HCT116 (cell line): ENCODE results near the gene GPR34. TPM values are rescaled to one million over a fixed set of nuclear protein-coding genes. Genes with fewer than 3 reads are reported as not detected.
A peak's percentile ranks its signal among the peaks of the same experiment; 100 is the strongest.

Source experiments
- ATAC-seq: fragments of 200-7000 bp; cut with Tn5 transposase; 2 replicates; pipeline ENCODE4 v1.9.1; 2020; ENCODE audit warnings: mild to moderate bottlenecking, moderate library complexity
- Bru-seq: library from RNA; stranded (reverse); fragments of 400-500 nt; gene quantifications from one replicate; lab custom pipeline; 2021; lab: Mats Ljungman, UMichigan
- BruChase-seq, 2 experiments: library from RNA; stranded (reverse); fragments of 400-500 nt; gene quantifications; one replicate each; lab custom pipeline; 2021; lab: Mats Ljungman, UMichigan
- BruUV-seq: library from RNA; stranded (reverse); fragments of 400-500 nt; replicated peaks from 2 replicates; lab custom pipeline; 2021; lab: Mats Ljungman, UMichigan
- CTCF ChIA-PET: fragments of 300-600 bp; sonication (Branson Sonifier 250); formaldehyde crosslinking; loops from one replicate; lab custom pipeline; 2021; ENCODE audit warnings: antibody characterized with exemption; lab: Charles Lee
- POLR2A ChIA-PET: fragments of 300-600, 350-600 bp; sonication (Branson Sonifier 250); formaldehyde crosslinking; loops from one replicate; lab custom pipeline; 2021; ENCODE audit warnings: antibody characterized with exemption; lab: Charles Lee
- RAD21 ChIA-PET, 2 experiments: fragments of 300-600 bp; sonication (Branson Sonifier 250); formaldehyde crosslinking; loops; one replicate each; lab custom pipeline; 2023; ENCODE audit warnings: low total read pairs in 2 of 2; ENCODE audit not compliant: uncharacterized antibody in 2 of 2, unreplicated experiment in 2 of 2, low non-redundant PET in 1 of 2; lab: Charles Lee
- DNase-seq: peaks from one replicate; pipeline ENCODE4 v3.0.0-alpha.2; 2010; ENCODE audit warnings: low read depth, low spot score
- H2AFZ ChIP-seq: fragments of 200-600 bp; shearing (Covaris generic), sonication (generic); 2 replicates; pipeline ENCODE4 v1.6.1; 2017; ENCODE audit warnings: low read depth, mixed run types, mixed read lengths, antibody characterized with exemption, low read length; ENCODE audit not compliant: poor library complexity, severe bottlenecking
- H3K27ac ChIP-seq: 2 replicates; pipeline ENCODE4 v1.5.1; 2012; ENCODE audit warnings: low read depth, low read length
- H3K27me3 ChIP-seq: fragments of 200-600 bp; sonication (generic); 2 replicates; pipeline ENCODE4 v1.6.1; 2016; ENCODE audit warnings: mixed run types, low read length, mixed read lengths; ENCODE audit not compliant: insufficient read depth
- H3K36me3 ChIP-seq, 2 experiments: fragments of 200-500 bp in 1 of 2; fragments of 200-600 bp in 1 of 2; sonication (Bioruptor generic) in 1 of 2; sonication (generic) in 1 of 2; 2 replicates each; pipeline versions ENCODE4 v1.5.1 to v1.6.1; 2014 to 2016; ENCODE audit warnings: low read length in 2 of 2, inconsistent platforms in 1 of 2, mixed read lengths in 1 of 2, mixed run types in 1 of 2; ENCODE audit not compliant: insufficient read depth in 2 of 2, control insufficient read depth in 1 of 2
- H3K4me1 ChIP-seq, 2 experiments: fragments of 200-600 bp in 1 of 2; sonication (generic) in 1 of 2; 2 replicates each; pipeline versions ENCODE4 v1.5.1 to v1.6.1; 2012 to 2017; ENCODE audit warnings: low read length in 2 of 2, inconsistent platforms in 1 of 2, mild to moderate bottlenecking in 1 of 2, mixed read lengths in 1 of 2, mixed run types in 1 of 2, moderate library complexity in 1 of 2; ENCODE audit not compliant: insufficient read depth in 2 of 2, control insufficient read depth in 1 of 2
- H3K4me2 ChIP-seq: fragments of 200-600 bp; sonication (generic); 2 replicates; pipeline ENCODE4 v1.6.1; 2017; ENCODE audit warnings: mixed run types, low read length, mixed read lengths
- H3K4me3 ChIP-seq, 2 experiments: fragments of 200-600 bp in 1 of 2; sonication (generic) in 1 of 2; replicated peaks in 1 of 2; 2 replicates each; pipeline ENCODE4 v1.5.1; 2011 to 2016; ENCODE audit warnings: low read length in 2 of 2, control low read depth in 1 of 2, low read depth in 1 of 2, mild to moderate bottlenecking in 1 of 2, mixed read lengths in 1 of 2, mixed run types in 1 of 2
- H3K79me2 ChIP-seq: fragments of 200-600 bp; sonication (generic); 2 replicates; pipeline ENCODE4 v1.6.1; 2017; ENCODE audit warnings: mild to moderate bottlenecking, mixed run types, low read length, moderate library complexity, mixed read lengths; ENCODE audit not compliant: insufficient read depth
- H3K9ac ChIP-seq: fragments of 200-600 bp; sonication (generic); 2 replicates; pipeline ENCODE4 v1.6.1; 2016; ENCODE audit warnings: low read length, mixed read lengths
- H3K9me2 ChIP-seq: fragments of 200-600 bp; sonication (generic), shearing (Covaris generic); 2 replicates; pipeline ENCODE4 v1.6.1; 2017; ENCODE audit warnings: mixed run types, mild to moderate bottlenecking, moderate library complexity; ENCODE audit not compliant: insufficient read depth
- H3K9me3 ChIP-seq, 2 experiments: fragments of 200-500 bp in 1 of 2; fragments of 200-600 bp in 1 of 2; sonication (Bioruptor generic) in 1 of 2; sonication (generic) in 1 of 2; 2 replicates each; pipeline ENCODE4 v1.6.1; 2014 to 2017; ENCODE audit warnings: low read length in 2 of 2, mixed read lengths in 2 of 2, inconsistent platforms in 1 of 2, low read depth in 1 of 2, mild to moderate bottlenecking in 1 of 2, mixed run types in 1 of 2, moderate library complexity in 1 of 2; ENCODE audit not compliant: control insufficient read depth in 1 of 2, insufficient read depth in 1 of 2
- H4K20me1 ChIP-seq: fragments of 200-600 bp; sonication (generic), shearing (Covaris generic); 2 replicates; pipeline ENCODE4 v1.6.1; 2017; ENCODE audit warnings: mixed run types, mild to moderate bottlenecking, moderate library complexity; ENCODE audit not compliant: insufficient read depth
- CBX3 ChIP-seq: IDR thresholded peaks from 2 replicates; pipeline ENCODE4 v1.6.1; 2012; ENCODE audit warnings: low read depth
- CEBPB ChIP-seq: IDR thresholded peaks from 2 replicates; pipeline ENCODE4 v1.6.1; 2012; ENCODE audit warnings: low read depth
- ELF1 ChIP-seq: IDR thresholded peaks from 2 replicates; pipeline ENCODE4 v1.6.1; 2012; ENCODE audit warnings: low read depth, borderline replicate concordance
- EZH2 ChIP-seq: fragments of 200-600 bp; sonication (generic); IDR thresholded peaks from 2 replicates; pipeline ENCODE4 v1.6.1; 2017; ENCODE audit warnings: antibody characterized with exemption, mixed run types
- EZH2phosphoT487 ChIP-seq: fragments of 200-600 bp; IDR thresholded peaks from 2 replicates; pipeline ENCODE4 v1.6.1; 2018; ENCODE audit warnings: antibody characterized with exemption, borderline replicate concordance
- JUND ChIP-seq: IDR thresholded peaks from 2 replicates; pipeline ENCODE4 v1.6.1; 2012
- MAX ChIP-seq: IDR thresholded peaks from 2 replicates; pipeline ENCODE4 v1.6.1; 2012
- POLR2A ChIP-seq: IDR thresholded peaks from 2 replicates; pipeline ENCODE4 v1.7.0; 2011; ENCODE audit warnings: borderline replicate concordance; ENCODE audit not compliant: insufficient read depth, insufficient read length; ENCODE audit errors: extremely low read depth
- POLR2AphosphoS5 ChIP-seq: IDR thresholded peaks from 2 replicates; pipeline ENCODE4 v1.6.1; 2011; ENCODE audit warnings: mild to moderate bottlenecking, low read depth, low read length, moderate library complexity
- RAD21 ChIP-seq: IDR thresholded peaks from 2 replicates; pipeline ENCODE4 v1.6.1; 2012; ENCODE audit warnings: low read depth, mild to moderate bottlenecking
- SIN3A ChIP-seq: IDR thresholded peaks from 2 replicates; pipeline ENCODE4 v1.6.1; 2012; ENCODE audit warnings: low read depth
- SP1 ChIP-seq: IDR thresholded peaks from 2 replicates; pipeline ENCODE4 v1.6.1; 2012; ENCODE audit warnings: low read depth
- SRF ChIP-seq: IDR thresholded peaks from 2 replicates; pipeline ENCODE4 v1.6.1; 2012; ENCODE audit warnings: low read depth
- TCF7L2 ChIP-seq: IDR thresholded peaks from 2 replicates; pipeline ENCODE4 v1.7.0; 2011; ENCODE audit warnings: borderline replicate concordance, inconsistent platforms; ENCODE audit not compliant: insufficient read depth, insufficient read length; ENCODE audit errors: extremely low read depth
- YY1 ChIP-seq: IDR thresholded peaks from 2 replicates; pipeline ENCODE4 v1.6.1; 2011; ENCODE audit warnings: low read length, low read depth, moderate library complexity, mild to moderate bottlenecking; ENCODE audit not compliant: insufficient replicate concordance; ENCODE audit errors: extremely low read depth
- ZNF274 ChIP-seq: fragments of 200-500 bp; sonication (Bioruptor generic); IDR thresholded peaks from 2 replicates; pipeline ENCODE4 v1.6.1; 2014; ENCODE audit warnings: mild to moderate bottlenecking, low read depth, low read length, inconsistent platforms
- intact Hi-C: fragments of 100-400 bp; cut with micrococcal nuclease; formaldehyde crosslinking; loops from 2 replicates; pipeline ENCODE4 v1.10.0; 2022
- long read RNA-seq: library from polyadenylated mRNA; unstranded; transcript quantifications from one replicate; pipeline ENCODE4 v2.0.0, GENCODE V29; 2021; ENCODE audit not compliant: unreplicated experiment
- polyA plus RNA-seq: library from polyadenylated mRNA; unstranded; fragments of >200 nt; gene quantifications from 2 replicates; pipeline ENCODE4 v1.2.1, GENCODE V29; 2012; ENCODE audit warnings: missing spikeins
- total RNA-seq: library from RNA; stranded (reverse); gene quantifications from one replicate; pipeline ENCODE4 v1.2.1, GENCODE V29; 2021; ENCODE audit not compliant: unreplicated experiment
- TF ChIP-seq, protein P1 (sequence below), 3 experiments: fragments of 200-600 bp in 1 of 3; sonication (generic) in 1 of 3; IDR thresholded peaks in 2 of 3; conservative IDR thresholded peaks in 1 of 3; 2 replicates each; pipeline ENCODE4 v1.5.1; 2012 to 2017; ENCODE audit warnings: low read depth in 2 of 3, low read length in 2 of 3, antibody characterized with exemption in 1 of 3, borderline replicate concordance in 1 of 3, control low read depth in 1 of 3, mild to moderate bottlenecking in 1 of 3, mixed read lengths in 1 of 3, mixed run types in 1 of 3, moderate library complexity in 1 of 3; ENCODE audit not compliant: insufficient read depth in 1 of 3
- TF ChIP-seq, protein P2 (sequence below): IDR thresholded peaks from 2 replicates; pipeline ENCODE4 v1.6.1; 2011; ENCODE audit warnings: mild to moderate bottlenecking, low read length, moderate library complexity; ENCODE audit not compliant: insufficient replicate concordance; ENCODE audit errors: extremely low read depth

The GPR34 gene, protein sequence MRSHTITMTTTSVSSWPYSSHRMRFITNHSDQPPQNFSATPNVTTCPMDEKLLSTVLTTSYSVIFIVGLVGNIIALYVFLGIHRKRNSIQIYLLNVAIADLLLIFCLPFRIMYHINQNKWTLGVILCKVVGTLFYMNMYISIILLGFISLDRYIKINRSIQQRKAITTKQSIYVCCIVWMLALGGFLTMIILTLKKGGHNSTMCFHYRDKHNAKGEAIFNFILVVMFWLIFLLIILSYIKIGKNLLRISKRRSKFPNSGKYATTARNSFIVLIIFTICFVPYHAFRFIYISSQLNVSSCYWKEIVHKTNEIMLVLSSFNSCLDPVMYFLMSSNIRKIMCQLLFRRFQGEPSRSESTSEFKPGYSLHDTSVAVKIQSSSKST
- total RNA-seq (not detected), Bru-seq, nascent RNA (percentile 8 among the genes with signal in this experiment), BruChase-seq, experiment 1, labeled RNA remaining after a 6-hour chase (not detected), BruChase-seq, experiment 2, labeled RNA remaining after a 2-hour chase (not detected)
- 0.05 TPM in 1 of 2 replicates, not detected in the other for polyA plus RNA-seq
- long read RNA-seq, result 0 reads

DNA sequence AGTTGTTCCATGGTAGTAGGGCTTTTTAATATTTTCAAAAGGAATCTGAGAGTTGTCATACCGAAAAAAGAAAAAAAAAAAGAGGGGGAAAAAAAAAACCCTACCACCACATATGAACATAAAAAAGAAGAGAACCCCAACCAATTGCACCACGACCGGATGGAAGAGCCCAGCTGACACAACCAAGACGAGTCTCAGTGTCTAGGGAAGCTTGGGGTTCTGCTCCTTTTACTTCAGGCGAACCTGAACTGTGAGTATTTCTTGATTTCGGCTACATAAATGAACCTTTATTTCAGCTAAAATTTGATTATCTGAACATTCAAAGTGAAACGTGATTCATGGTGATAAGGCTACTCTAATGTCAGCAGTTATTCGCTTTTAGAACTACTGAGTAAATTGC is at the start of gene GPR34:
Gene GPR34 (plus strand): TSS at position 139 of the 400 bp plus-strand sequence. CDS start 6,661 bp downstream, outside the sequence.
- no peak for ATAC-seq
- Histone ChIP-seq H4K20me1 (no peaks in the 10 kb centered on the region), H3K4me1 (no peaks in the 10 kb centered on the region), H3K36me3 (no peaks in the 10 kb centered on the region), H3K27me3 (no peaks in the 10 kb centered on the region), H3K9me2 (no peaks in the 10 kb centered on the region), H3K79me2 (no peaks in the 10 kb centered on the region), H3K27ac (no peak within 1 kb of the TSS), H3K4me3 (no peak within 1 kb of the TSS), H3K9me3 (no peaks in the 10 kb centered on the region), H2AFZ (no peak within 1 kb of the TSS), H3K4me2 (no peak within 1 kb of the TSS), H3K9ac (no peak within 1 kb of the TSS)
- TF ChIP-seq ELF1 (no peak), EZH2phosphoT487 (no peak), SRF (no peak), CBX3 (no peak), SIN3A (no peak), SP1 (no peak), POLR2AphosphoS5 (no peak), JUND (no peak), EZH2 (no peak), MAX (no peak), CEBPB (no peak), YY1 (no peak), RAD21 (no peak), POLR2A (no peak), TCF7L2 (no peak), ZNF274 (no peak)
- TF ChIP-seq, protein P1, sequence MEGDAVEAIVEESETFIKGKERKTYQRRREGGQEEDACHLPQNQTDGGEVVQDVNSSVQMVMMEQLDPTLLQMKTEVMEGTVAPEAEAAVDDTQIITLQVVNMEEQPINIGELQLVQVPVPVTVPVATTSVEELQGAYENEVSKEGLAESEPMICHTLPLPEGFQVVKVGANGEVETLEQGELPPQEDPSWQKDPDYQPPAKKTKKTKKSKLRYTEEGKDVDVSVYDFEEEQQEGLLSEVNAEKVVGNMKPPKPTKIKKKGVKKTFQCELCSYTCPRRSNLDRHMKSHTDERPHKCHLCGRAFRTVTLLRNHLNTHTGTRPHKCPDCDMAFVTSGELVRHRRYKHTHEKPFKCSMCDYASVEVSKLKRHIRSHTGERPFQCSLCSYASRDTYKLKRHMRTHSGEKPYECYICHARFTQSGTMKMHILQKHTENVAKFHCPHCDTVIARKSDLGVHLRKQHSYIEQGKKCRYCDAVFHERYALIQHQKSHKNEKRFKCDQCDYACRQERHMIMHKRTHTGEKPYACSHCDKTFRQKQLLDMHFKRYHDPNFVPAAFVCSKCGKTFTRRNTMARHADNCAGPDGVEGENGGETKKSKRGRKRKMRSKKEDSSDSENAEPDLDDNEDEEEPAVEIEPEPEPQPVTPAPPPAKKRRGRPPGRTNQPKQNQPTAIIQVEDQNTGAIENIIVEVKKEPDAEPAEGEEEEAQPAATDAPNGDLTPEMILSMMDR (IDR thresholded peaks at IDR 0.05 in 2 of 3, conservative IDR thresholded peaks at IDR 0.05 in 1 of 3; ENCODE audit: borderline replicate concordance in 1 of 3, insufficient read depth in 1 of 3, low read depth in 2 of 3, low read length in 2 of 3), result no peak
- TF ChIP-seq, protein P2, sequence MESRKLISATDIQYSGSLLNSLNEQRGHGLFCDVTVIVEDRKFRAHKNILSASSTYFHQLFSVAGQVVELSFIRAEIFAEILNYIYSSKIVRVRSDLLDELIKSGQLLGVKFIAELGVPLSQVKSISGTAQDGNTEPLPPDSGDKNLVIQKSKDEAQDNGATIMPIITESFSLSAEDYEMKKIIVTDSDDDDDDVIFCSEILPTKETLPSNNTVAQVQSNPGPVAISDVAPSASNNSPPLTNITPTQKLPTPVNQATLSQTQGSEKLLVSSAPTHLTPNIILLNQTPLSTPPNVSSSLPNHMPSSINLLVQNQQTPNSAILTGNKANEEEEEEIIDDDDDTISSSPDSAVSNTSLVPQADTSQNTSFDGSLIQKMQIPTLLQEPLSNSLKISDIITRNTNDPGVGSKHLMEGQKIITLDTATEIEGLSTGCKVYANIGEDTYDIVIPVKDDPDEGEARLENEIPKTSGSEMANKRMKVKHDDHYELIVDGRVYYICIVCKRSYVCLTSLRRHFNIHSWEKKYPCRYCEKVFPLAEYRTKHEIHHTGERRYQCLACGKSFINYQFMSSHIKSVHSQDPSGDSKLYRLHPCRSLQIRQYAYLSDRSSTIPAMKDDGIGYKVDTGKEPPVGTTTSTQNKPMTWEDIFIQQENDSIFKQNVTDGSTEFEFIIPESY, result no peak
- CTCF ChIA-PET, result no interaction called here
- POLR2A ChIA-PET, result no interaction called here
- no TSS peak for BruUV-seq
- no peak for DNase-seq
- intact Hi-C loops, result no loop called here
- RAD21 ChIA-PET, result no interaction called here
